K562 (cell line): ENCODE results near the gene CAMK1D. TPM values are rescaled to one million over a fixed set of nuclear protein-coding genes. Genes with fewer than 3 reads are reported as not detected.

Source experiments
- BHLHE40 ChIP-seq: IDR thresholded peaks from 2 replicates; pipeline ENCODE4 v1.6.1; 2011; ENCODE audit warnings: low read length, improper control_type of control experiment
- CBFA2T2 ChIP-seq: fragments of 450-650 bp; conservative IDR thresholded peaks from 2 replicates; pipeline ENCODE4 v1.6.1; 2017; ENCODE audit warnings: mild to moderate bottlenecking
- CLOCK ChIP-seq: fragments of 250-450 bp; sonication (Bioruptor Pico); IDR thresholded peaks from 2 replicates; pipeline ENCODE4 v1.4.0; 2020; ENCODE audit warnings: mild to moderate bottlenecking, moderate library complexity, borderline replicate concordance
- CTBP1 ChIP-seq: fragments of 450-650 bp; IDR thresholded peaks from 2 replicates; pipeline ENCODE4 v1.6.1; 2016; ENCODE audit warnings: borderline replicate concordance
- EP400 ChIP-seq: fragments of 450-650 bp; IDR thresholded peaks from 2 replicates; pipeline ENCODE4 v1.6.1; 2017; ENCODE audit warnings: antibody characterized with exemption, mild to moderate bottlenecking, moderate library complexity
- ETS2 ChIP-seq: IDR thresholded peaks from 2 replicates; pipeline ENCODE4 v1.6.1; 2016; ENCODE audit warnings: borderline replicate concordance, missing genetic modification characterization, mild to moderate bottlenecking, moderate library complexity, missing compliant biosample characterization; ENCODE audit not compliant: poor library complexity, severe bottlenecking
- FIP1L1 ChIP-seq: fragments of 200-400 bp; formaldehyde crosslinking; IDR thresholded peaks from 2 replicates; pipeline ENCODE4 v1.6.1; 2018; ENCODE audit warnings: mild to moderate bottlenecking, low read depth, low read length; ENCODE audit not compliant: poor library complexity, severe bottlenecking
- FOXJ3 ChIP-seq: sonication (generic); formaldehyde crosslinking; IDR thresholded peaks from 2 replicates; pipeline ENCODE4 v1.4.0; 2020; ENCODE audit warnings: mild to moderate bottlenecking, missing genetic modification reagents
- LCOR ChIP-seq: sonication (generic); formaldehyde crosslinking; IDR thresholded peaks from 2 replicates; pipeline ENCODE4 v1.8.0; 2022; ENCODE audit warnings: mild to moderate bottlenecking, missing genetic modification reagents
- MAX ChIP-seq: sonication (generic); formaldehyde crosslinking; IDR thresholded peaks from 2 replicates; pipeline ENCODE4 v1.9.0; 2022; ENCODE audit warnings: mild to moderate bottlenecking, missing genetic modification reagents
- MEF2D ChIP-seq: conservative IDR thresholded peaks from 2 replicates; pipeline ENCODE4 v1.6.1; 2016; ENCODE audit warnings: low read depth, missing genetic modification characterization, missing compliant biosample characterization
- NFRKB ChIP-seq: fragments of 450-650 bp; IDR thresholded peaks from 2 replicates; pipeline ENCODE4 v1.6.1; 2016; ENCODE audit warnings: low read depth
- NR1H2 ChIP-seq: sonication (generic); formaldehyde crosslinking; IDR thresholded peaks from 2 replicates; pipeline ENCODE4 v1.4.0; 2020; ENCODE audit warnings: mild to moderate bottlenecking, missing genetic modification reagents
- PYGO2 ChIP-seq: fragments of 450-650 bp; IDR thresholded peaks from 2 replicates; pipeline ENCODE4 v1.6.1; 2016; ENCODE audit warnings: mild to moderate bottlenecking, missing genetic modification characterization, moderate library complexity, missing compliant biosample characterization
- RB1 ChIP-seq: fragments of 450-650 bp; IDR thresholded peaks from 2 replicates; pipeline ENCODE4 v1.6.1; 2017; ENCODE audit warnings: low read depth, mild to moderate bottlenecking
- RBM14 ChIP-seq: fragments of 200-400 bp; formaldehyde crosslinking; IDR thresholded peaks from 2 replicates; pipeline ENCODE4 v1.6.1; 2018; ENCODE audit warnings: low read depth, mild to moderate bottlenecking, low read length, moderate library complexity, borderline replicate concordance; ENCODE audit not compliant: insufficient read depth
- SRSF9 ChIP-seq: fragments of 200-400 bp; formaldehyde crosslinking; IDR thresholded peaks from 2 replicates; pipeline ENCODE4 v1.6.1; 2017; ENCODE audit warnings: low read depth, low read length, borderline replicate concordance
- TEAD2 ChIP-seq: fragments of 450-650 bp; IDR thresholded peaks from 2 replicates; pipeline ENCODE4 v1.6.1; 2016; ENCODE audit warnings: missing genetic modification characterization, control low read depth, missing compliant biosample characterization
- ZBED1 ChIP-seq: IDR thresholded peaks from 2 replicates; pipeline ENCODE4 v1.6.1; 2014
- ZNF217 ChIP-seq: sonication (generic); formaldehyde crosslinking; IDR thresholded peaks from 2 replicates; pipeline ENCODE4 v1.8.0; 2022; ENCODE audit warnings: mild to moderate bottlenecking, missing genetic modification reagents
- ZNF583 ChIP-seq: fragments of 250-450 bp; sonication (Bioruptor Pico); IDR thresholded peaks from 2 replicates; pipeline ENCODE4 v1.4.0; 2020
- polyA plus RNA-seq, 8 experiments: library from polyadenylated mRNA; depleted of rRNA in 4 of 8; stranded (reverse) in 5 of 8; unstranded in 3 of 8; fragments of >200 nt; fragmentation: Nextera tagmentation in 2 of 8; fragmentation: Illumina TruSeq in 1 of 8; extraction: Ambion mirVana in 2 of 8; extraction: Trizol in 1 of 8; gene quantifications; 2 replicates each; pipeline versions ENCODE4 v1.2.1 to v1.2.3, GENCODE V29; 2011 to 2014; ENCODE audit warnings: inconsistent platforms in 1 of 8, missing spikeins in 1 of 8
- total RNA-seq, 7 experiments: library from RNA; depleted of rRNA in 6 of 7; stranded (reverse); fragments of >200 nt in 6 of 7; fragmentation: Illumina TruSeq in 2 of 7; extraction: Trizol in 2 of 7; gene quantifications; 2 replicates each; pipeline versions ENCODE4 v1.2.1 to v1.2.3, GENCODE V29; 2011 to 2021; ENCODE audit warnings: low replicate concordance in 1 of 7
- TF ChIP-seq, protein P1 (sequence below): fragments of 250-450 bp; sonication (Bioruptor Pico); IDR thresholded peaks from 2 replicates; pipeline ENCODE4 v1.5.0; 2021
- TF ChIP-seq, protein P2 (sequence below): fragments of 450-650 bp; IDR thresholded peaks from 2 replicates; pipeline ENCODE4 v1.6.1; 2016; ENCODE audit warnings: borderline replicate concordance

The CAMK1D gene
- total and polyA plus RNA-seq, 9 of the 15 experiments (the other 6 are each of a cell fraction or from before 2014, with no cell fraction given), result 0.12 to 0.24 (median 0.20) TPM; not detected in 5

DNA sequence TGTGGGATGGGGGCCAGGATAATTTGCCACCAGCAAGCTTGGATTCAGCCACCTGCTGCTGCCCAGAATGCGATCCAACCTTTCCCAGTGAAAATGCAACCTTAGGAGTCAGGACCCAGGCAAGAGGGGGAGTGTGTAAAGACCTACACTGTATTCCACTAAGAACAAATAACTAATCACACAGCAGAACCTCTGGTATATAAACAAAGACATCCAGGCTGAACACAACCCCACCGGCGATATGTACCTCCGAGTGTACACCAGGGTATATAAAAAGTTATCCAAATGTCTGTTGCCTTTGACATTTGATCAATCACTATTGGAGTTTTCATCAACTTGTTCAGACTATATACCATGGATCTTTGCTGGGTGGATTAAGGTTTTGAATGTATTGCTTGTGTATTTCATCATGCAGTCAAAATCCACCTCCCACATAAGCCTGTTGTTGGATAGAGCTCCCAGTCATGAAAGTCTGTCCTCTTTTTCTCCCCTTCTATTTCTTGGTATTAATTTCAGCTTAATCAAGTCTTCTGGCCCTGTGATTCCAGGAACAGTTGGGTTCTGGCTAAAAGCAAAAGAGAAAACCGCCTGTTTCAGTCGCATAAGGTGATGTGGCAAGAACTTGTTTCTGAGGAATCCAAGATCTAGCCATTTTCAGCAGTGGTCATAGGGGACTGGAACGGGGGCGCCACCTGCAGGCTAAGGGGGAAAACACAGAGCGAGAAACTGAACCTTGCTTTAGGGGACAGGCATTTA is 361.4 kb downstream of the CAMK1D start (continued):
- no peak for TF ChIP-seq CLOCK (CRISPR knock-in tag)
- TF ChIP-seq MEF2D (tag), result no peak
- TF ChIP-seq PYGO2, result no peak
- 0 out of 2 replicates have a peak, but pooled peaks have one; percentile 11 for TF ChIP-seq RB1
- TF ChIP-seq LCOR (CRISPR knock-in tag), result no peak
- no peak for TF ChIP-seq MAX (CRISPR knock-in tag)
- TF ChIP-seq SRSF9, result no peak
- no peak for TF ChIP-seq FIP1L1
- no peak for TF ChIP-seq NR1H2 (CRISPR knock-in tag)
- no peak for TF ChIP-seq CBFA2T2
- peak; percentile 48; the same call in 1 of the 2 replicates for TF ChIP-seq CTBP1
- TF ChIP-seq ETS2 (tag), result no peak
- TF ChIP-seq ZNF583 (CRISPR knock-in tag), result peak; percentile 42; the same call in 1 of the 2 replicates
- no peak for TF ChIP-seq RBM14
- TF ChIP-seq, protein P1, sequence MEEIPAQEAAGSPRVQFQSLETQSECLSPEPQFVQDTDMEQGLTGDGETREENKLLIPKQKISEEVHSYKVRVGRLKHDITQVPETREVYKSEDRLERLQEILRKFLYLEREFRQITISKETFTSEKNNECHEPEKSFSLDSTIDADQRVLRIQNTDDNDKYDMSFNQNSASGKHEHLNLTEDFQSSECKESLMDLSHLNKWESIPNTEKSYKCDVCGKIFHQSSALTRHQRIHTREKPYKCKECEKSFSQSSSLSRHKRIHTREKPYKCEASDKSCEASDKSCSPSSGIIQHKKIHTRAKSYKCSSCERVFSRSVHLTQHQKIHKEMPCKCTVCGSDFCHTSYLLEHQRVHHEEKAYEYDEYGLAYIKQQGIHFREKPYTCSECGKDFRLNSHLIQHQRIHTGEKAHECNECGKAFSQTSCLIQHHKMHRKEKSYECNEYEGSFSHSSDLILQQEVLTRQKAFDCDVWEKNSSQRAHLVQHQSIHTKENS (CRISPR knock-in tag), result no peak
- TF ChIP-seq ZNF217 (CRISPR knock-in tag), result no peak
- no peak for TF ChIP-seq NFRKB
- no peak for TF ChIP-seq BHLHE40
- TF ChIP-seq, protein P2, sequence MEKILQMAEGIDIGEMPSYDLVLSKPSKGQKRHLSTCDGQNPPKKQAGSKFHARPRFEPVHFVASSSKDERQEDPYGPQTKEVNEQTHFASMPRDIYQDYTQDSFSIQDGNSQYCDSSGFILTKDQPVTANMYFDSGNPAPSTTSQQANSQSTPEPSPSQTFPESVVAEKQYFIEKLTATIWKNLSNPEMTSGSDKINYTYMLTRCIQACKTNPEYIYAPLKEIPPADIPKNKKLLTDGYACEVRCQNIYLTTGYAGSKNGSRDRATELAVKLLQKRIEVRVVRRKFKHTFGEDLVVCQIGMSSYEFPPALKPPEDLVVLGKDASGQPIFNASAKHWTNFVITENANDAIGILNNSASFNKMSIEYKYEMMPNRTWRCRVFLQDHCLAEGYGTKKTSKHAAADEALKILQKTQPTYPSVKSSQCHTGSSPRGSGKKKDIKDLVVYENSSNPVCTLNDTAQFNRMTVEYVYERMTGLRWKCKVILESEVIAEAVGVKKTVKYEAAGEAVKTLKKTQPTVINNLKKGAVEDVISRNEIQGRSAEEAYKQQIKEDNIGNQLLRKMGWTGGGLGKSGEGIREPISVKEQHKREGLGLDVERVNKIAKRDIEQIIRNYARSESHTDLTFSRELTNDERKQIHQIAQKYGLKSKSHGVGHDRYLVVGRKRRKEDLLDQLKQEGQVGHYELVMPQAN, result no peak
- no peak for TF ChIP-seq TEAD2 (tag)
- no peak for TF ChIP-seq FOXJ3 (CRISPR knock-in tag)
- no peak for TF ChIP-seq ZBED1
- TF ChIP-seq EP400, result peak; percentile 71
